GM19238 (cell line): ENCODE data around the gene PALLD.
"Not testable (repeated sequence)": the region's sequence is repeated elsewhere in the genome, so short reads cannot be mapped to it uniquely, and the experiment has no call there.

Experiments used
- DNase-seq: peaks from one replicate; pipeline ENCODE4 v3.0.0; 2011; ENCODE audit warnings: low spot score; ENCODE audit not compliant: insufficient read length

Gene PALLD

GRCh38 chr4:168787801-168788595, 291.1 kb downstream of the PALLD start:
- DNase-seq = no peak

- DNase-seq = no peak
Measured at GRCh38 chr4:168790898-168791297, 294.0 kb downstream of the PALLD start.

GRCh38 chr4:168791376-168791775, 294.5 kb downstream of the PALLD start:
- no peak for DNase-seq

GRCh38 chr4:168793542-168793941, 296.7 kb downstream of the PALLD start:
- no peak for DNase-seq

- DNase-seq = no peak
Measured at GRCh38 chr4:168794092-168794707, 297.3 kb downstream of the PALLD start.

- no peak for DNase-seq
Measured at GRCh38 chr4:168794881-168795280, 298.0 kb downstream of the PALLD start.

GRCh38 chr4:168795346-168795745, 298.5 kb downstream of the PALLD start:
- DNase-seq = no peak

GRCh38 chr4:168796362-168797106, 299.7 kb downstream of the PALLD start:
- DNase-seq = no peak

- DNase-seq = no peak
Measured at GRCh38 chr4:168797194-168797593, 300.3 kb downstream of the PALLD start.

- DNase-seq = no peak
Measured at GRCh38 chr4:168797738-168798375, 301.0 kb downstream of the PALLD start.

GRCh38 chr4:168800926-168801325, 304.1 kb downstream of the PALLD start:
- DNase-seq = no peak

- no peak for DNase-seq
Measured at GRCh38 chr4:168802222-168802621, 305.4 kb downstream of the PALLD start.

GRCh38 chr4:168803052-168803451, 306.2 kb downstream of the PALLD start:
- not testable (repeated sequence) for DNase-seq

GRCh38 chr4:168803732-168804131, 306.9 kb downstream of the PALLD start:
- no peak for DNase-seq

- no peak for DNase-seq
Measured at GRCh38 chr4:168804146-168804545, 307.3 kb downstream of the PALLD start.

GRCh38 chr4:168805341-168805740, 308.5 kb downstream of the PALLD start:
- DNase-seq = no peak

GRCh38 chr4:168806247-168806646, 309.4 kb downstream of the PALLD start:
- DNase-seq = not testable (repeated sequence)

- no peak for DNase-seq
Measured at GRCh38 chr4:168811207-168811606, 314.4 kb downstream of the PALLD start.

GRCh38 chr4:168811786-168812651, 315.2 kb downstream of the PALLD start:
- no peak for DNase-seq

GRCh38 chr4:168812806-168813205, 316.0 kb downstream of the PALLD start:
- no peak for DNase-seq

GRCh38 chr4:168813890-168814289, 317.0 kb downstream of the PALLD start:
- DNase-seq = no peak
